ENCODE data around the gene USP11. TPM values are rescaled to one million over a fixed set of nuclear protein-coding genes. Genes with fewer than 3 reads are reported as not detected.
"Not testable (repeated sequence)": the region's sequence is repeated elsewhere in the genome, so short reads cannot be mapped to it uniquely, and the experiment has no call there.

Gene USP11
- total RNA-seq, 1 experiment from 2014 or later = 33.0 TPM

GRCh38 chrX:47245156-47245555 lies 12.3 kb downstream of the USP11 start:
- no peak for DNase-seq (ENCODE audit: low spot score)

GRCh38 chrX:47247206-47247998 lies 14.6 kb downstream of the USP11 start:
- peak; percentile 17 for DNase-seq (ENCODE audit: low spot score)

- DNase-seq (ENCODE audit: low spot score) = no peak
These were observed 15.2 kb downstream of the USP11 start for GRCh38 chrX:47247999-47248320.

DNA sequence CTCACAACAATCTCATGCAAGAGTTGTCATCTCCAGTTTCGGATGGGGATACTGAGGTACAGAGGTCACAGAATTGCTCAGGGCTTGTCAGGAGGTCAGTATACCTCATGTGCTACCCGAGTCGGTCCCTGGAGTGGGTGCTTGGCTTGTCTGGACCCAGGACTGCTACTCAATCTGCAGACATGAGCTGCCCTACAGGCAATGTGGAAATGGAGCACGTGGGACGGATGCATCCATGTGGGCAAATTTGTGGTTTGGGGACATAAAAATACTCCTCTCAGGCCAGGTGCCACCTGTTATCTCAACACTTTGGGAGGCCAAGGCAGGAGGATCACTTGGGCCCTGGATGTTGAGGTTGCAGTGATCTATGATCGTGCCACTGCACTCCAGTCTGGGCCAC lies 15.8 kb downstream of the USP11 start:
- no peak for DNase-seq (ENCODE audit: low spot score)

GRCh38 chrX:47250017-47250347 lies 17.2 kb downstream of the USP11 start:
- no peak for DNase-seq (ENCODE audit: low spot score)

DNA sequence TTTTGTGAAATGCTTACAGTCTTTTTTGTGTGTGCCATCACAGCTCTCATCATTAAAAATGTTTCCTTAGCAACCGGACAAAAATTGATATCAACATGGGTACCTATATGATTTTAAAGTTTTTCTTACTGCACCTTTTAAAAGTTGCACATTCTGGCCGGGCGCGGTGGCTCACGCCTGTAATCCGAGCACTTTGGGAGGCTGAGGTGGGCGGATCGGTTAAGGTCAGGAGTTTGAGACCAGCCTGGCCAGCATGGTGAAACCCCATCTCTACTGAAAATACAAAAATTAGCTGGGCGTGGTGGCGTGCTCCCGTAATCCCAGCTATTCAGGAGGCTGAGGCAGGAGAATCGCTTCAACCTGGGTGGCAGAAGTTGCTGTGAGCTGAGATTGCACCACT lies 24.8 kb downstream of the USP11 start:
- DNase-seq (ENCODE audit: low spot score) = not testable (repeated sequence)

- DNase-seq (ENCODE audit: low spot score) = peak; percentile 55
These were observed 31.8 kb downstream of the USP11 start for GRCh38 chrX:47264483-47265173.

DNA sequence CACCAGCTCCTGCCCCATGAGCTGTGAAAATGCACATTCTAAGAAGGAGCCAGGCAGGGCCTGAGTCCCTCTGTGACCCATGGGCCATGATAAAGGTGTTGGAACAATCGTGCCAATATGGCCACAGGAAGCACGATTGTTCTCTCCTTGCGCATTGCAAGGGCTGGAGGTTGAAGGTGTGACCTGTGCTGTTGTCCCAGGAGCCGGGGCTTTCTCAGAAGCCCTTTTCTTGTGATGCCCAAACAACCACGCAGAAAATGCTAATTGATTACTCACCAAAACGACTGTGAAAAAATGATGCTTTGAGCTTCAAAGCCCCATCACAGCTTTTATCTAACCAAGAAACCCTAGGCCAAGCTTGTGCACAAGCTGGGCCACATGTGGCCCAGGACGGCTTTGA lies 33.8 kb downstream of the USP11 start:
- DNase-seq (ENCODE audit: low spot score) = no peak

DNA sequence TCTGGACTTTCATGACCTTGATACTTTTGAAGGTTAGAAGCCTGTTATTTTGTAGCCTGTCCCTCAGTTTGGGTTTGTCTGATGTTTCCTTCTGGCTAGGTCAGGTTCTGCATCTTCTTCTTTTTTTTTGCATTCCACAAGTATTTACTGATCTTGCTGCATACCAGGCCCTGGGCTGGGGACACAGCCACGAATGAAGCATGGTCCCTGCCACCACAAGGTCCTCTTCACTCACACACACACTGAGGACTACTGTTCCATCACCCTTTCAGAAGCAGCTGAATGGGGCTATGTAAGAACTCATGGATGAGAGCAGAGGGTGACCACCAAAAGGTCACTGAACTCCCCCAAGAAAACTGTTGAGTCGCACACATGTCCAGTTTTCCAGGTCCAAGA lies 39.2 kb downstream of the USP11 start:
- no peak for DNase-seq (ENCODE audit: low spot score)

- no peak for DNase-seq (ENCODE audit: low spot score)
These were observed 40.4 kb downstream of the USP11 start for GRCh38 chrX:47273011-47273730.

DNA sequence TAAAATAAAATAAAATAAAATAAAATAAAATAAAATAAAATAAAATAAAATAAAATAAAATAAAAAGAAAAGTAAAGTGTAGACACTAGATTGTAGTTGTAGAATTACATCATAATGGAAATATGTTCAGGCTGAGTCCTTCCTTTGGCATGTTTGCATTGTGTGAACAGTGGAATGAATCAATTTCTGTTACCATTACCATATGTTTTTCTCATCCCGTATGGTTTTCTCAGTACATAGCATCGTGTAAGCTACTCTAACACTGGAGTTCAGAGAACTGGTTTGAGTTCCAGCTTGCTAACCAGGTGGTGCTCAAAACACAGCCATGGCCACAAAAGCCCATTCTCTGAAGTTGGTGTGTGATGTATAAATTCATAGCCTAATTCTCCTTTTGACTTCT lies 45.9 kb downstream of the USP11 start:
- DNase-seq (ENCODE audit: low spot score) = no peak

GRCh38 chrX:47283015-47283771 lies 50.4 kb downstream of the USP11 start:
- DNase-seq (ENCODE audit: low spot score) = no peak

GRCh38 chrX:47284616-47285015 lies 51.8 kb downstream of the USP11 start:
- DNase-seq (ENCODE audit: low spot score) = not testable (repeated sequence)

DNA sequence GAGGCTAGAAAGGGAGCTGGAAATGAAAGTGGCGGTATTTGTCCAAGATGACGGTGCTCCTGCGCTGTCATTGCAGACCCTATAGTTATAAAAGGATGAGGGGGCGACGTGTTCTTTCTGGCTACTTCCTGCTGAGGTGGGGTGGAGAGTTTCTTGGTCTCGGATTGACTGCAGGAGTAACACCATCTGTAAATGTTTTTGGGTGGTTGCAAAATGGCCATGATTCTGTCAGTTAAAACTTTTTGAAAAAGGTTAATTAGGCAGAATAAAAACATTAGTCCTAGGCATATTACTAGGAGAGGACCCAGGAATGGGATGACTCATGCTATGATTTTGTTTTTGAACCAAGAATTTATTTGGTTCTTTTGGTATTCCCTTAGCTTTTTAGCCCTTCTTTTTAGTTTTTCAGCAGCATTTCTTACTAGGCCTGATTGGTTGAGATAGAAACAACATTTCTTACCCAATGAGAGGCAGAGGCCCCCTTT lies 53.1 kb downstream of the USP11 start:
- DNase-seq (ENCODE audit: low spot score) = no peak

DNA sequence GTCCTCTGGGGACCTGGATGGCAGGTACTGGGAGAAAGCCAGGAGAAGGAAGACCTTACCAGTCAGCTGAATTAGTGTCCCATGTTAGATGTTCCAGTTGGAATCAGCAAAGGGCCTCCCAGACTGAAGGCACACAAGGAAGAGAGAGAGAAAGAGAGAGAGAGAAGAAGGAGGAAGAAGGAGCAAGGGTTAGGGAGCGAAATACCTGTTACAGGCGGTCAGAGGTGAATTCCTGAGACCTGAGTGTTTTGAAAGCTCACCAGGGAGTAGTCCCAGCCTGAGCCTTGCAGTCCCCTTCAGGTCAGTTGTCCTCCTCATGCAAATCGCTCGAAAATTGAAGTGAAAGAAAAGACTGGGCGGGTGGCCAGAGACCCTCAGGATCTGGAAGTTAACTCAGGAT lies 60.3 kb downstream of the USP11 start:
- DNase-seq (ENCODE audit: low spot score) = no peak

GRCh38 chrX:47296766-47297365 lies 64.1 kb downstream of the USP11 start:
- no peak for DNase-seq (ENCODE audit: low spot score)

DNA sequence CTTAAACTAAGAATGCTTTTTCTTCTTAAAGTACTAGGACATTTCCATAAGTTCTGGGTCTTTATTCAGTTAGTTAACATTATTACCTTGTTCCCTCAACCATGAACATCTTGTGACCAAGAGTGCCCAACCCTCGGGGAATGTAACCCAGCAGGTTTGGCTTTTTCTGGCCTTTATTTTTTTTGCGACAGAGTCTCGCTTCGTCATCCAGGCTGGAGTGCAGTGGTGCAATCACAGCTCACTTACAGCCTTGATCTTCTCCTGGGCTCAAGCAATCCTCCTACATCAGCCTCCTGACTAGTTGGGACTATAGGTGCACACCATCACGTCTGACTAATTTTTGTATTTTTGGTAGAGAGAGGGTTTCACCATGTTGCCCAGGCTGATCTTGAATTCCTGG lies 65.1 kb downstream of the USP11 start:
- DNase-seq (ENCODE audit: low spot score) = no peak

Measured in H4 (cell line).